ENCODE data around the gene SPOCK1. TPM values are rescaled to one million over a fixed set of nuclear protein-coding genes. Genes with fewer than 3 reads are reported as not detected.
A peak's percentile ranks its signal among the peaks of the same experiment; 100 is the strongest.

The SPOCK1 gene
- total and polyA plus RNA-seq, 9 of the 15 experiments (the other 6 are each of a cell fraction or from before 2014, with no cell fraction given) = 0.01 to 0.35 (median 0.04) TPM; not detected in 6

DNA sequence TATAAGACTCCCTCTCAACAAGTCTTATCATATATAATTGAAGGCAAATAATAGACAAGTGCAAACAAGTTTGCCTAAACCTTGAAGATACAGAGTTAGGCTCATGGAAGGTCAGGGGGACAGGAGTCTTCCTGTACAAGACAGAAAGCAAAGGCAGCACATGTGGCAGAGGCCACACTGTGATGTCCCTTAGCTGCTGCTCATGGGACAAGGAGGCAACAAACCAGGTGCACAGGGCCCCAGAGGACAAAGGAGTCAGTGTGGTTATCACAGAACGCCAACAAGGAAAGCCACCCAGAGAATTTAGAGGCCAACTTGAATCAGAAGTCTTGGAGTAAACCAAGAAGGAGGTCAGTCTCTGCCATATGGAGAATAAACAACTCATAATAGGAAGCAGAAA, 444.8 kb downstream of the SPOCK1 start (continued):
- TF ChIP-seq, protein P1, sequence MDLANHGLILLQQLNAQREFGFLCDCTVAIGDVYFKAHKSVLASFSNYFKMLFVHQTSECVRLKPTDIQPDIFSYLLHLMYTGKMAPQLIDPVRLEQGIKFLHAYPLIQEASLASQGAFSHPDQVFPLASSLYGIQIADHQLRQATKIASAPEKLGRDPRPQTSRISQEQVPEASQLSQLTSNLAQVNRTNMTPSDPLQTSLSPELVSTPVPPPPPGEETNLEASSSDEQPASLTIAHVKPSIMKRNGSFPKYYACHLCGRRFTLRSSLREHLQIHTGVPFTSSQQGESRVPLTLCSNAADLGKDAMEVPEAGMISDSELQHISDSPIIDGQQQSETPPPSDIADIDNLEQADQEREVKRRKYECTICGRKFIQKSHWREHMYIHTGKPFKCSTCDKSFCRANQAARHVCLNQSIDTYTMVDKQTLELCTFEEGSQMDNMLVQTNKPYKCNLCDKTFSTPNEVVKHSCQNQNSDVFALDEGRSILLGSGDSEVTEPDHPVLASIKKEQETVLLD (IDR thresholded peaks at IDR 0.05) = no peak
- TF ChIP-seq HDGF (IDR thresholded peaks at IDR 0.05) (no peak), PURB (CRISPR knock-in tag; IDR thresholded peaks at IDR 0.05; ENCODE audit: low read depth) (no peak), ZNF311 (CRISPR knock-in tag; IDR thresholded peaks at IDR 0.05) (no peak), GTF2F1 (IDR thresholded peaks at IDR 0.05; ENCODE audit: low read depth, low read length) (no peak)

DNA sequence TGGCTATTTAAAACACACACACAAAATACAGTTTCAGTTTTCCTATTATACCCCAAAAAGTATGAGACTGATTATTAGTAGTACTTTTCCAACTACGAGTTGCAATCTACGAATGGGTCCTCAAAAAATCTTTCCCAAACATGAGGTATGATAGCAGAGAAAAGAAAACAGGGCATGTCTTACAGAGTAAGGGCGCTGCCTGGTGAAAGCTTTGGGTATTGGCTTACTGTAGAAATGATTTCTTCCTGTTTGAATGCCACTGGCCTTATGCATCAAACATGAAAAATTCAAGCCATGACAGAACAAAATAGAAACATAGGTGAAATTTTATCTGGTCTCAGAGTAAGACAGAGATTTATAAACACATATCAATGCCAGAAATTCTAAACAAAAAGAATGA, 448.0 kb downstream of the SPOCK1 start:
- WGBS (ENCODE audit: insufficient coverage, low coverage, missing lambda C conversion rate) = 0% methylated on average over 3 of the region's 3 CpGs
- BruUV-seq (replicated peaks) = no TSS peak
- Histone ChIP-seq H3K79me2 (ENCODE audit: control insufficient read depth, insufficient read depth, low read length) (no peaks in the 10 kb centered on the region), H2AFZ (ENCODE audit: low read depth, low read length) (no peak overlapping the region), H3K36me3 (ENCODE audit: control insufficient read depth, insufficient read depth, low read length) (no peaks in the 10 kb centered on the region), H3K4me3 (no peak overlapping the region), H3K4me2 (ENCODE audit: insufficient read depth, low read length) (no peak overlapping the region), H3K9ac (ENCODE audit: insufficient read depth in 1 of 2, low read depth in 2 of 2, low read length in 2 of 2) (no peak overlapping the region), H3K4me1 (replicated peaks in 1 of 2; ENCODE audit: control insufficient read depth in 2 of 2, insufficient read depth in 2 of 2, low read length in 2 of 2) (no peaks in the 10 kb centered on the region), H3K9me3 (replicated peaks; ENCODE audit: control insufficient read depth, insufficient read depth, low read depth, low read length) (no peaks in the 10 kb centered on the region), H3K27me3 (ENCODE audit: control insufficient read depth in 2 of 2, insufficient read depth in 2 of 2, low read length in 2 of 2) (no peaks in the 10 kb centered on the region), H4K20me1 (replicated peaks; ENCODE audit: control insufficient read depth, insufficient read depth, low read length) (no peaks in the 10 kb centered on the region), H3K9me1 (ENCODE audit: control insufficient read depth, insufficient read depth, low read length) (no peaks in the 10 kb centered on the region), H3K27ac (ENCODE audit: extremely low read depth, low read depth, low read length) (no peak overlapping the region)
- DNase-seq (ENCODE audit: extremely low read depth in 1 of 4, low spot score in 3 of 4) (no peak), ATAC-seq (no peak), FAIRE-seq (no peak)
- CTCF ChIA-PET (ENCODE audit: low intra/inter-chr PET ratio) = no interaction called here
- intact Hi-C loops (cut with micrococcal nuclease) (no loop called here), in situ Hi-C loops (cut with MboI) (no loop called here)
- POLR2A ChIA-PET = no interaction called here
- TF ChIP-seq GTF2F1 (IDR thresholded peaks at IDR 0.05; ENCODE audit: low read depth, low read length) (no peak), RAD21 (CRISPR knock-in tag; conservative IDR thresholded peaks at IDR 0.05 in 1 of 2, IDR thresholded peaks at IDR 0.05 in 1 of 2) (peak in 1 of 2 experiments; percentile 32; a peak in 1 of 4 replicates), MAFG (tag; conservative IDR thresholded peaks at IDR 0.05) (no peak), IRF1 (CRISPR knock-in tag; IDR thresholded peaks at IDR 0.05; ENCODE audit: borderline replicate concordance) (no peak), REST (IDR thresholded peaks at IDR 0.05; ENCODE audit: borderline replicate concordance) (peak; percentile 8; the same call in 1 of the 2 replicates), REST (CRISPR knock-in tag; IDR thresholded peaks at IDR 0.05; ENCODE audit: low read depth) (no peak), FIP1L1 (IDR thresholded peaks at IDR 0.05; ENCODE audit: low read depth, low read length, poor library complexity, severe bottlenecking) (no peak)
